K562 (cell line): ENCODE data around the gene GPC3. TPM values are rescaled to one million over a fixed set of nuclear protein-coding genes. Genes with fewer than 3 reads are reported as not detected.
"Not testable (repeated sequence)": the region's sequence is repeated elsewhere in the genome, so short reads cannot be mapped to it uniquely, and the experiment has no call there.

ENCODE experiments used
- ATAC-seq: fragments of 200-7000 bp; cut with Tn5 transposase; 3 replicates; pipeline ENCODE4 v1.9.1; 2020; ENCODE audit warnings: moderate library complexity
- BruUV-seq: library from RNA; stranded (reverse); fragments of 400-500 nt; replicated peaks from 2 replicates; lab custom pipeline; 2021; lab: Mats Ljungman, UMichigan
- CTCF ChIA-PET: fragments of 300-600 bp; formaldehyde crosslinking; extraction: SDS; loops from one replicate; lab custom pipeline; 2021; ENCODE audit warnings: low intra/inter-chr PET ratio; lab: Yijun Ruan, JAX
- POLR2A ChIA-PET: fragments of 300-600, 350-650 bp; sonication (Branson Sonifier 250); formaldehyde crosslinking; extraction: SDS; loops from one replicate; lab custom pipeline; 2021; ENCODE audit warnings: antibody characterized with exemption, inconsistent platforms; lab: Yijun Ruan, JAX
- DNase-seq, 4 experiments: peaks; one replicate each; pipeline versions ENCODE4 v3.0.0 to v3.0.0-alpha.2; 2011 to 2018; ENCODE audit warnings: low spot score in 3 of 4, mixed read lengths in 3 of 4; ENCODE audit errors: extremely low read depth in 1 of 4
- FAIRE-seq: peaks from 2 replicates; lab custom pipeline; 2011; peaks lifted over from hg19 to GRCh38; lab: Jason Lieb, UNC
- H2AFZ ChIP-seq: 2 replicates; pipeline ENCODE4 v1.6.0; 2011; ENCODE audit warnings: low read depth, low read length, control low read depth, inconsistent platforms
- H3K27ac ChIP-seq: fragments of 200-600 bp; 3 replicates; pipeline ENCODE4 v1.8.0; 2011; ENCODE audit warnings: low read depth, mild to moderate bottlenecking, control low read depth, inconsistent platforms, low read length, moderate library complexity, mixed read lengths; ENCODE audit errors: extremely low read depth
- H3K27me3 ChIP-seq, 2 experiments: fragments of 300-600 bp in 1 of 2; 2 replicates in 1 of 2; 3 replicates in 1 of 2; pipeline versions ENCODE4 v1.6.0 to v1.8.0; 2011; ENCODE audit warnings: inconsistent platforms in 2 of 2, low read length in 2 of 2, mild to moderate bottlenecking in 1 of 2, mixed read lengths in 1 of 2, moderate library complexity in 1 of 2; ENCODE audit not compliant: control insufficient read depth in 2 of 2, insufficient read depth in 2 of 2
- H3K36me3 ChIP-seq: fragments of 300-600 bp; 3 replicates; pipeline ENCODE4 v1.8.0; 2011; ENCODE audit warnings: mild to moderate bottlenecking, low read length, inconsistent platforms; ENCODE audit not compliant: control insufficient read depth, insufficient read depth
- H3K4me1 ChIP-seq, 2 experiments: fragments of 200-600 bp in 1 of 2; replicated peaks in 1 of 2; 2 replicates in 1 of 2; 3 replicates in 1 of 2; pipeline versions ENCODE4 v1.5.1 to v1.8.0; 2011; ENCODE audit warnings: inconsistent platforms in 2 of 2, low read length in 2 of 2, mild to moderate bottlenecking in 1 of 2, mixed read lengths in 1 of 2, moderate library complexity in 1 of 2; ENCODE audit not compliant: control insufficient read depth in 2 of 2, insufficient read depth in 2 of 2
- H3K4me2 ChIP-seq: 2 replicates; pipeline ENCODE4 v1.6.1; 2011; ENCODE audit warnings: low read length, control low read depth, inconsistent platforms, mixed read lengths; ENCODE audit not compliant: insufficient read depth
- H3K4me3 ChIP-seq: fragments of 200-600 bp; sonication (generic), shearing (Covaris generic); 2 replicates; pipeline ENCODE4 v1.5.1; 2016; ENCODE audit warnings: control low read depth, inconsistent platforms
- H3K79me2 ChIP-seq: fragments of 200-600 bp; 3 replicates; pipeline ENCODE4 v1.8.0; 2011; ENCODE audit warnings: low read length, inconsistent platforms; ENCODE audit not compliant: control insufficient read depth, insufficient read depth
- H3K9ac ChIP-seq, 2 experiments: 2 replicates each; pipeline versions ENCODE4 v1.6.0 to v1.6.1; 2011; ENCODE audit warnings: low read depth in 2 of 2, low read length in 2 of 2, control low read depth in 1 of 2, inconsistent platforms in 1 of 2, mild to moderate bottlenecking in 1 of 2, mixed read lengths in 1 of 2; ENCODE audit not compliant: insufficient read depth in 1 of 2
- H3K9me1 ChIP-seq: one replicate; pipeline ENCODE4 v1.6.0; 2011; ENCODE audit warnings: inconsistent platforms, mild to moderate bottlenecking, low read length, moderate library complexity; ENCODE audit not compliant: control insufficient read depth, insufficient read depth
- H3K9me3 ChIP-seq: replicated peaks from 2 replicates; pipeline ENCODE4 v1.5.1; 2011; ENCODE audit warnings: low read depth, low read length, inconsistent platforms; ENCODE audit not compliant: control insufficient read depth, insufficient read depth
- H4K20me1 ChIP-seq: replicated peaks from 2 replicates; pipeline ENCODE4 v1.6.1; 2011; ENCODE audit warnings: low read length, inconsistent platforms, mixed read lengths; ENCODE audit not compliant: control insufficient read depth, insufficient read depth
- WGBS: fragments of 100-300 bp; shearing (Covaris generic); methylation state at CpG from one replicate; pipeline ENCODE4 v1.1.6; 2016; ENCODE audit warnings: low coverage, mixed read lengths; ENCODE audit not compliant: insufficient coverage; ENCODE audit errors: missing lambda C conversion rate; 5-methylcytosine and 5-hydroxymethylcytosine counted together
- in situ Hi-C: fragments of 300-500 bp; cut with MboI; formaldehyde crosslinking; loops from 4 replicates; pipeline ENCODE4 v1.15.0; 2018; ENCODE audit warnings: inconsistent platforms, mixed read lengths
- intact Hi-C: fragments of 100-400 bp; cut with micrococcal nuclease; formaldehyde crosslinking; loops from 2 replicates; pipeline ENCODE4 v1.14.2; 2022
- polyA plus RNA-seq, 8 experiments: library from polyadenylated mRNA; depleted of rRNA in 4 of 8; stranded (reverse) in 5 of 8; unstranded in 3 of 8; fragments of >200 nt; fragmentation: Nextera tagmentation in 2 of 8; fragmentation: Illumina TruSeq in 1 of 8; extraction: Ambion mirVana in 2 of 8; extraction: Trizol in 1 of 8; gene quantifications; 2 replicates each; pipeline versions ENCODE4 v1.2.1 to v1.2.3, GENCODE V29; 2011 to 2014; ENCODE audit warnings: inconsistent platforms in 1 of 8, missing spikeins in 1 of 8
- total RNA-seq, 7 experiments: library from RNA; depleted of rRNA in 6 of 7; stranded (reverse); fragments of >200 nt in 6 of 7; fragmentation: Illumina TruSeq in 2 of 7; extraction: Trizol in 2 of 7; gene quantifications; 2 replicates each; pipeline versions ENCODE4 v1.2.1 to v1.2.3, GENCODE V29; 2011 to 2021; ENCODE audit warnings: low replicate concordance in 1 of 7
- TF ChIP-seq, protein P1 (sequence below): conservative IDR thresholded peaks from 2 replicates; pipeline ENCODE4 v1.6.1; 2011; ENCODE audit warnings: low read depth, mild to moderate bottlenecking, low read length; ENCODE audit not compliant: control insufficient read depth

The GPC3 gene
- total and polyA plus RNA-seq, 9 of the 15 experiments (the other 6 are each of a cell fraction or from before 2014, with no cell fraction given), result 0.42 TPM; not detected in 8

DNA sequence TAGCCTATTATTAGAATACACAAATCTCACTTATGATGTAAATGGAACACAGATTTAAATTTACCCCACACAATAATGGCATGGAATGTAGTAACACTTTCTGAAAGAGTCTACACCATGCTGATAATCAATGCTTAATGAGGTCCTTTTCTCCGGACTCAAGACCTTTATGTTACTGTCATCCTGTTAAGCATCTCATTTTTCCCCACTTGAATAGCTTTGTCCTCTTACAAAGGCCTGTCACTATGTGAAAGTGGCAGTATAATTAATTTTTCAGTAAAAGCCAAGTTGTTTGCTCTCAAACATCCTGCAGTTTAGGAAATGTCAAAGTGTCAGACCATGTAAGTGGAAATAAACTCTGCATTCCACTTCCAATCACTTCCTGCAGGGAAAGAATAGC is 96.4 kb downstream of the GPC3 start (continued):
- TF ChIP-seq, protein P1, sequence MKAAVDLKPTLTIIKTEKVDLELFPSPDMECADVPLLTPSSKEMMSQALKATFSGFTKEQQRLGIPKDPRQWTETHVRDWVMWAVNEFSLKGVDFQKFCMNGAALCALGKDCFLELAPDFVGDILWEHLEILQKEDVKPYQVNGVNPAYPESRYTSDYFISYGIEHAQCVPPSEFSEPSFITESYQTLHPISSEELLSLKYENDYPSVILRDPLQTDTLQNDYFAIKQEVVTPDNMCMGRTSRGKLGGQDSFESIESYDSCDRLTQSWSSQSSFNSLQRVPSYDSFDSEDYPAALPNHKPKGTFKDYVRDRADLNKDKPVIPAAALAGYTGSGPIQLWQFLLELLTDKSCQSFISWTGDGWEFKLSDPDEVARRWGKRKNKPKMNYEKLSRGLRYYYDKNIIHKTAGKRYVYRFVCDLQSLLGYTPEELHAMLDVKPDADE, result no peak
- TF ChIP-seq, all 486 proteins: peak for 0

DNA sequence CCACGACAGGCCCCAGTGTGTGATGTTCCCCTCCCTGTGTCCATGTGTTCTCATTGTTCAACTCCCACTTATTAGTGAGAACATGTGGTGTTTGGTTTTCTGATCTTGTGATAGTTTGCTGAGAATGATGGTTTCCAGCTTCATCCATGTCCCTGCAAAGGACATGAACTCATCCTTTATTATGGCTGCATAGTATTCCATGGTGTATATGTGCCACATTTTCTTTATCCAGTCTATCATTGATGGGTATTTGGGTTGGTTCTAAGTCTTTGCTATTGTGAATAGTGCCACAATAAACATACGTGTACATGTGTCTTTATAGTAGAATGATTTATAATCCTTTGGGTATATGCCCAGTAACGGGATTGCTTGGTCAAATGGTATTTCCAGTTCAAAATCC is 97.3 kb downstream of the GPC3 start:
- CTCF ChIA-PET, H3K79me2 ChIP-seq, H3K36me3 ChIP-seq, DNase-seq, H3K4me3 ChIP-seq, H3K27ac ChIP-seq, BruUV-seq, H2AFZ ChIP-seq, in situ Hi-C loops, H3K4me1 ChIP-seq, H3K9me1 ChIP-seq, H3K27me3 ChIP-seq, H3K9ac ChIP-seq, H3K4me2 ChIP-seq, H4K20me1 ChIP-seq, H3K9me3 ChIP-seq, ATAC-seq, intact Hi-C loops, FAIRE-seq, POLR2A ChIA-PET: not testable (repeated sequence)
- 0% methylated on average over 2 of the region's 3 CpGs for WGBS
